CD14-positive monocyte (primary cell): ENCODE measurements around the gene DQX1. TPM values are rescaled to one million over a fixed set of nuclear protein-coding genes. Genes with fewer than 3 reads are reported as not detected.

Source experiments
- DNase-seq, 3 donors: peaks; one replicate each; pipeline ENCODE4 v3.0.0-alpha.2; 2011 to 2022
- H2AFZ ChIP-seq: 2 replicates; pipeline ENCODE4 v1.6.0; 2012; ENCODE audit warnings: mild to moderate bottlenecking, low read depth, low read length, inconsistent platforms; ENCODE audit not compliant: insufficient read depth, poor library complexity, severe bottlenecking
- H3K27ac ChIP-seq, 2 donors: 1 replicate in 1 of 2; 2 replicates in 1 of 2; pipeline ENCODE4 v1.5.1; 2012 to 2013; ENCODE audit warnings: low read length in 2 of 2, control low read depth in 1 of 2, inconsistent platforms in 1 of 2, low read depth in 1 of 2, mild to moderate bottlenecking in 1 of 2
- H3K27me3 ChIP-seq, 2 donors: one replicate each; pipeline versions ENCODE4 v1.6.0 to v1.6.1; 2011 to 2013; ENCODE audit warnings: low read length in 2 of 2; ENCODE audit not compliant: control insufficient read depth in 2 of 2, insufficient read depth in 2 of 2
- H3K36me3 ChIP-seq, 2 donors: replicated peaks in 1 of 2; 1 replicate in 1 of 2; 2 replicates in 1 of 2; pipeline versions ENCODE4 v1.5.1 to v1.6.1; 2012 to 2013; ENCODE audit warnings: low read length in 2 of 2, control low read depth in 1 of 2, inconsistent platforms in 1 of 2, mild to moderate bottlenecking in 1 of 2; ENCODE audit not compliant: insufficient read depth in 2 of 2, control insufficient read depth in 1 of 2
- H3K4me1 ChIP-seq, 2 donors: 1 replicate in 1 of 2; 2 replicates in 1 of 2; pipeline versions ENCODE4 v1.5.1 to v1.6.1; 2012 to 2013; ENCODE audit warnings: low read length in 2 of 2, control low read depth in 1 of 2, inconsistent platforms in 1 of 2, mild to moderate bottlenecking in 1 of 2, moderate library complexity in 1 of 2; ENCODE audit not compliant: insufficient read depth in 2 of 2, control insufficient read depth in 1 of 2
- H3K4me2 ChIP-seq: replicated peaks from 2 replicates; pipeline ENCODE3; 2012; ENCODE audit warnings: low read length, moderate library complexity, mild to moderate bottlenecking; ENCODE audit not compliant: poor library complexity, severe bottlenecking; ENCODE audit errors: extremely low read depth
- H3K4me3 ChIP-seq, 3 experiments: fragments of 200-600 bp in 1 of 3; sonication (generic) in 1 of 3; replicated peaks in 1 of 3; 1 replicate in 2 of 3; 2 replicates in 1 of 3; pipeline ENCODE4 v1.5.1; 2011 to 2013; ENCODE audit warnings: low read length in 3 of 3, mild to moderate bottlenecking in 3 of 3, control low read depth in 2 of 3, low read depth in 2 of 3, inconsistent platforms in 1 of 3, moderate library complexity in 1 of 3
- H3K79me2 ChIP-seq: 2 replicates; pipeline ENCODE4 v1.6.0; 2012; ENCODE audit warnings: mild to moderate bottlenecking, control low read depth, inconsistent platforms, low read length, moderate library complexity; ENCODE audit not compliant: insufficient read depth
- H3K9ac ChIP-seq: 2 replicates; pipeline ENCODE4 v1.6.0; 2017; ENCODE audit warnings: low read length, mild to moderate bottlenecking; ENCODE audit not compliant: insufficient read depth, poor library complexity, severe bottlenecking
- H3K9me3 ChIP-seq, 2 donors: replicated peaks in 1 of 2; 1 replicate in 1 of 2; 2 replicates in 1 of 2; pipeline versions ENCODE4 v1.5.1 to v1.6.1; 2012 to 2013; ENCODE audit warnings: low read length in 2 of 2, control low read depth in 1 of 2; ENCODE audit not compliant: control insufficient read depth in 1 of 2, insufficient read depth in 1 of 2
- H4K20me1 ChIP-seq: 2 replicates; pipeline ENCODE4 v1.6.0; 2012; ENCODE audit warnings: mild to moderate bottlenecking, low read length, control low read depth, moderate library complexity; ENCODE audit not compliant: insufficient read depth
- H3K27ac Mint-ChIP-seq, 7 donors: one replicate each; pipeline ENCODE4 v1.8.0; 2020; ENCODE audit warnings: mild to moderate bottlenecking in 7 of 7, mixed read lengths in 7 of 7, moderate library complexity in 6 of 7, inconsistent platforms in 2 of 7
- H3K27me3 Mint-ChIP-seq, 3 donors: one replicate each; pipeline ENCODE4 v1.8.0; 2021 to 2022; ENCODE audit warnings: low read depth in 3 of 3, mild to moderate bottlenecking in 3 of 3, mixed read lengths in 3 of 3, moderate library complexity in 3 of 3, inconsistent platforms in 1 of 3
- H3K36me3 Mint-ChIP-seq, 2 donors: one replicate each; pipeline ENCODE4 v1.8.0; 2020; ENCODE audit warnings: mixed read lengths in 2 of 2, inconsistent platforms in 1 of 2, mild to moderate bottlenecking in 1 of 2
- H3K4me1 Mint-ChIP-seq: one replicate; pipeline ENCODE4 v1.8.0; 2020; ENCODE audit warnings: mild to moderate bottlenecking, mixed read lengths
- H3K4me3 Mint-ChIP-seq, 2 donors: one replicate each; pipeline ENCODE4 v1.8.0; 2020; ENCODE audit warnings: mild to moderate bottlenecking in 2 of 2, mixed read lengths in 2 of 2, moderate library complexity in 1 of 2
- H3K9me3 Mint-ChIP-seq, 7 donors: one replicate each; pipeline ENCODE4 v1.8.0; 2020 to 2022; ENCODE audit warnings: mixed read lengths in 7 of 7, mild to moderate bottlenecking in 6 of 7, moderate library complexity in 6 of 7, inconsistent platforms in 2 of 7
- CTCF ChIP-seq: fragments of 200-600 bp; IDR thresholded peaks from one replicate; pipeline ENCODE4 v1.8.0; 2022; ENCODE audit warnings: antibody characterized with exemption, mild to moderate bottlenecking
- WGBS: methylation state at CpG from one replicate; pipeline ENCODE4 v1.1.5; 2013; ENCODE audit warnings: missing lambda C conversion rate; ENCODE audit not compliant: insufficient coverage; 5-methylcytosine and 5-hydroxymethylcytosine counted together
- intact Hi-C, 2 donors: fragments of 100-400 bp; cut with micrococcal nuclease; formaldehyde crosslinking; loops; one replicate each; pipeline versions ENCODE4 v1.15.0 to v1.15.1; 2023
- polyA plus RNA-seq, 3 donors: library from polyadenylated mRNA; depleted of rRNA in 1 of 3; unstranded in 2 of 3; stranded (reverse) in 1 of 3; fragments of 300-500 nt in 2 of 3; fragments of >200 nt in 1 of 3; fragmentation: Illumina TruSeq in 2 of 3; gene quantifications; 1 replicate in 2 of 3; 2 replicates in 1 of 3; pipeline ENCODE4 v1.2.3, GENCODE V29; 2012 to 2021

The DQX1 gene
- polyA plus RNA-seq, 3 donors, result 0.36 TPM; not detected in 2

- Histone ChIP-seq H4K20me1 (no peaks in the 10 kb centered on the region), H3K9me3 (no peaks in the 10 kb centered on the region), H3K79me2 (peaks cover 25% of the 10 kb centered on the region), H3K36me3 (no peaks in the 10 kb centered on the region), H3K9ac (peak overlapping the region; percentile 62), H2AFZ (peak overlapping the region; percentile 96), H3K4me3 (peak overlapping the region; percentile 10 to 86 (median 68)), H3K4me2 (peak overlapping the region; percentile 100), H3K27ac (no peak overlapping the region), H3K27me3 (no peaks in the 10 kb centered on the region), H3K4me1 (peaks cover 19 to 28% of the 10 kb centered on the region in 2 donors)
- 33% methylated on average over 26 of the region's 26 CpGs for WGBS
- peaks cover 5 to 7% (median 6%) of the 10 kb centered on the region in 3 donors for H3K27me3 Mint-ChIP-seq
- TF ChIP-seq CTCF, result no peak
- intact Hi-C loops, result loop anchor here in 1 of 2 donors (10.0 kb wide), 1 partner anchor 154 kb away; no protein-coding TSS in a partner anchor
- no peak for DNase-seq
- H3K4me1 Mint-ChIP-seq, result peaks cover 32% of the 10 kb centered on the region
- H3K36me3 Mint-ChIP-seq, result peaks cover 17 to 22% of the 10 kb centered on the region in 2 donors
- peak overlapping the region; percentile 75 to 85 for H3K4me3 Mint-ChIP-seq
- peak overlapping the region in 1 of 7 donors; percentile 34 for H3K27ac Mint-ChIP-seq
- no peaks in the 10 kb centered on the region for H3K9me3 Mint-ChIP-seq
These were observed 22.4 kb upstream of the DQX1 start for GRCh38 chr2:74548285-74548899.

GRCh38 chr2:74546004-74546403 lies 20.0 kb upstream of the DQX1 start:
- Histone ChIP-seq H3K4me3 (no peak overlapping the region), H3K9me3 (no peaks in the 10 kb centered on the region), H3K27ac (no peak overlapping the region), H3K79me2 (peaks cover 18% of the 10 kb centered on the region), H3K36me3 (peaks cover 0 to 1% of the 10 kb centered on the region in 2 donors), H2AFZ (no peak overlapping the region), H3K4me1 (peaks cover 15 to 22% of the 10 kb centered on the region in 2 donors), H3K4me2 (no peak overlapping the region), H4K20me1 (no peaks in the 10 kb centered on the region), H3K9ac (no peak overlapping the region), H3K27me3 (no peaks in the 10 kb centered on the region)
- H3K27ac Mint-ChIP-seq, result no peak overlapping the region
- TF ChIP-seq CTCF, result no peak
- H3K4me3 Mint-ChIP-seq, result no peak overlapping the region
- H3K9me3 Mint-ChIP-seq, result no peaks in the 10 kb centered on the region
- no peak for DNase-seq
- H3K36me3 Mint-ChIP-seq, result peaks cover 15 to 17% of the 10 kb centered on the region in 2 donors
- intact Hi-C loops, result loop anchor here in 1 of 2 donors (10.0 kb wide), 1 partner anchor 151 kb away; no protein-coding TSS in a partner anchor
- peaks cover 5 to 7% (median 6%) of the 10 kb centered on the region in 3 donors for H3K27me3 Mint-ChIP-seq
- 94% methylated on average over 2 of the region's 3 CpGs for WGBS
- H3K4me1 Mint-ChIP-seq, result peaks cover 21% of the 10 kb centered on the region
